Fibroblast of villous mesenchyme (primary cell): ENCODE measurements around the gene NDEL1. TPM values are rescaled to one million over a fixed set of nuclear protein-coding genes. Genes with fewer than 3 reads are reported as not detected.

Experiments
- DNase-seq: peaks from one replicate; pipeline ENCODE4 v3.0.0-alpha.2; 2010; ENCODE audit warnings: low read depth
- H3K4me3 ChIP-seq: 2 replicates; pipeline ENCODE4 v1.5.1; 2011; ENCODE audit warnings: low read depth, mild to moderate bottlenecking, low read length
- total RNA-seq: library from RNA; depleted of rRNA; stranded (reverse); fragments of >200 nt; gene quantifications from 2 replicates; pipeline ENCODE4 v1.2.3, GENCODE V29; 2012
- TF ChIP-seq, protein P1 (sequence below): IDR thresholded peaks from 2 replicates; pipeline ENCODE4 v1.5.1; 2012; ENCODE audit warnings: low read depth, mild to moderate bottlenecking, low read length; ENCODE audit not compliant: insufficient read depth

Gene NDEL1
- total RNA-seq, 1 donor, result 87.7 TPM

GRCh38 chr17:8441690-8442089 is 6.0 kb downstream of the NDEL1 start:
- no peak overlapping the region for H3K4me3 ChIP-seq
- DNase-seq, result no peak
- TF ChIP-seq, protein P1, sequence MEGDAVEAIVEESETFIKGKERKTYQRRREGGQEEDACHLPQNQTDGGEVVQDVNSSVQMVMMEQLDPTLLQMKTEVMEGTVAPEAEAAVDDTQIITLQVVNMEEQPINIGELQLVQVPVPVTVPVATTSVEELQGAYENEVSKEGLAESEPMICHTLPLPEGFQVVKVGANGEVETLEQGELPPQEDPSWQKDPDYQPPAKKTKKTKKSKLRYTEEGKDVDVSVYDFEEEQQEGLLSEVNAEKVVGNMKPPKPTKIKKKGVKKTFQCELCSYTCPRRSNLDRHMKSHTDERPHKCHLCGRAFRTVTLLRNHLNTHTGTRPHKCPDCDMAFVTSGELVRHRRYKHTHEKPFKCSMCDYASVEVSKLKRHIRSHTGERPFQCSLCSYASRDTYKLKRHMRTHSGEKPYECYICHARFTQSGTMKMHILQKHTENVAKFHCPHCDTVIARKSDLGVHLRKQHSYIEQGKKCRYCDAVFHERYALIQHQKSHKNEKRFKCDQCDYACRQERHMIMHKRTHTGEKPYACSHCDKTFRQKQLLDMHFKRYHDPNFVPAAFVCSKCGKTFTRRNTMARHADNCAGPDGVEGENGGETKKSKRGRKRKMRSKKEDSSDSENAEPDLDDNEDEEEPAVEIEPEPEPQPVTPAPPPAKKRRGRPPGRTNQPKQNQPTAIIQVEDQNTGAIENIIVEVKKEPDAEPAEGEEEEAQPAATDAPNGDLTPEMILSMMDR, result no peak

DNA sequence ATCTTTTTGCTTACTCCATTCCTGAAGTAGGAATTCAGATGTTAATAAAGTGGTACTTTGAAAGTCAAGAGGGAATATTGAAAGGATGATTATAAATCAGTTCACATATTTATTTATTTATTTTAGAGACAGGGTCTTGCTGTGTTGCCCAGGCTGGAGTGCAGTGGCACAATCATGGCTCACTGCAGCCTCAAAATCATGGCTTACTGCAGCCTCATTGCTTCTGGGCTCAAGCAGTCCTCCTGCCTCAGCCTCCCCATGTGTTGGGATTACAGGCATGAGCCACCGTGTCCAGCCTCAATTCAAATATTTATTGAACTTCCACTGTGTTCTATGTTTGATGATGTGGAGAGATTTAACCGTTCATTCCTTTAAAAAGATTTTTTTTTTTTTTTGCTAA is 6.6 kb downstream of the NDEL1 start:
- no peak for DNase-seq
- TF ChIP-seq, protein P1, result no peak
- no peak overlapping the region for H3K4me3 ChIP-seq

DNA sequence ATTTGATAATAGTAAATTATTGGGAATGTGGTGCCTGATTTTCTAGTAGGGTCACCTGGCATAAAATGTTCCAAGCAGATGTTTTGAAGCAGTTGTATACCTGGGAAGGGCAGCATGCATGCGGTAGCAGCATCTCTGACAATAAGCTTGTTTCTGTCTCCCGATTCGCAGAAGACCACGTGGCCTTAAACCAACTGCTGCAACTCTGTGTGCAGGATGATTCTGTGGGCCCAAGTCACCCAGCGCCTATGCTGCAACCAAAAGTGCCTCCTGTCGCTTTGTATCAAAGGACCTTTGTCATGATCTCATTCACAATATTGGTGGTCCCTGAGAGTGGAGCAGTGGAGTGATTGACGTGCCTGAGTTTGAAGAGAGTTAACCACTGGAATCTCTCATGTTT is 8.1 kb downstream of the NDEL1 start:
- no peak overlapping the region for H3K4me3 ChIP-seq
- no peak for DNase-seq
- TF ChIP-seq, protein P1, result no peak

DNA sequence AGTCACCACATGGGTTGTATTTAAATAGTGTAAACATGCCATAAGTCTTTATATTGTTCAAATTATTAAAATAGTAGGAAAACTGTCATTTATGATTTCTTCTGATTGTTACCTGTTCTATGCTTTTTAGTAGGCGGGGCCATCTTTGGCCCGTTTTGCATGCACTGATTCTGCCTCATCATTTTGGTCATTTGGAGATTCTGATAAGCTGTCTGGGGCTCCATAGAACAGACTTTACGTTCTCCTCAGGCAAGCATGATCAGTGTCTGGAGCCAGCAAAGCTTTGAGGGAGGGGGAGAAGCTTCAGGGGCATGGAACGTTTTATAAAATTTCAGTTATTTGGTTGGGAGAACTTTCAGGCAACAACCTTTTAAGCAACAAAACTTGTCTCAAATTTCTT is 8.8 kb downstream of the NDEL1 start:
- DNase-seq, result no peak
- TF ChIP-seq, protein P1, result no peak
- H3K4me3 ChIP-seq, result no peak overlapping the region

GRCh38 chr17:8445536-8445935 is 9.9 kb downstream of the NDEL1 start:
- TF ChIP-seq, protein P1, result no peak
- no peak for DNase-seq
- H3K4me3 ChIP-seq, result no peak overlapping the region

- TF ChIP-seq, protein P1, result no peak
- DNase-seq, result no peak
- H3K4me3 ChIP-seq, result no peak overlapping the region
Measured at GRCh38 chr17:8447799-8448198, 12.1 kb downstream of the NDEL1 start.

GRCh38 chr17:8448310-8448709 is 12.6 kb downstream of the NDEL1 start:
- DNase-seq, result no peak
- H3K4me3 ChIP-seq, result no peak overlapping the region
- TF ChIP-seq, protein P1, result no peak
